IMR-90 (cell line): ENCODE results near the gene TRAPPC12. TPM values are rescaled to one million over a fixed set of nuclear protein-coding genes. Genes with fewer than 3 reads are reported as not detected.

Experiments
- ATAC-seq: fragments of 200-7000 bp; cut with Tn5 transposase; 2 replicates; pipeline ENCODE4 v1.9.1; 2020; ENCODE audit warnings: low read depth, mild to moderate bottlenecking, moderate library complexity
- BruUV-seq: library from RNA; stranded (reverse); fragments of 400-500 nt; replicated peaks from 2 replicates; lab custom pipeline; 2021; lab: Mats Ljungman, UMichigan
- CTCF ChIA-PET: fragments of 300-600 bp; formaldehyde crosslinking; extraction: SDS; loops from one replicate; lab custom pipeline; 2021; ENCODE audit warnings: antibody characterized with exemption; lab: Yijun Ruan, JAX
- POLR2A ChIA-PET: fragments of 300-600 bp; sonication (Branson Sonifier 250); formaldehyde crosslinking; loops from one replicate; lab custom pipeline; 2022; ENCODE audit warnings: antibody characterized with exemption; ENCODE audit not compliant: unreplicated experiment; lab: Charles Lee
- DNase-seq: peaks from one replicate; pipeline ENCODE4 v3.0.0; 2013
- H2AFZ ChIP-seq: replicated peaks from 2 replicates; pipeline ENCODE3; 2013; ENCODE audit warnings: low read length, mild to moderate bottlenecking; ENCODE audit not compliant: poor library complexity
- H2AK5ac ChIP-seq: 2 replicates; pipeline ENCODE4 v1.6.1; 2013; ENCODE audit warnings: low read depth, low read length, inconsistent platforms
- H2AK9ac ChIP-seq: replicated peaks from 2 replicates; pipeline ENCODE3; 2013; ENCODE audit warnings: mild to moderate bottlenecking, low read depth, low read length, moderate library complexity; ENCODE audit not compliant: poor library complexity
- H2BK120ac ChIP-seq: 2 replicates; pipeline ENCODE4 v1.6.1; 2013; ENCODE audit warnings: low read depth, low read length, inconsistent platforms
- H2BK15ac ChIP-seq: 3 replicates; pipeline ENCODE4 v1.6.1; 2013; ENCODE audit warnings: low read depth, low read length, inconsistent platforms
- H2BK20ac ChIP-seq: 2 replicates; pipeline ENCODE4 v1.6.1; 2013; ENCODE audit warnings: low read depth, mild to moderate bottlenecking, inconsistent platforms, low read length, moderate library complexity
- H2BK5ac ChIP-seq: 2 replicates; pipeline ENCODE4 v1.6.1; 2013; ENCODE audit warnings: mild to moderate bottlenecking, low read depth, low read length, inconsistent platforms; ENCODE audit not compliant: poor library complexity, severe bottlenecking
- H3K14ac ChIP-seq: replicated peaks from 2 replicates; pipeline ENCODE4 v1.6.1; 2013; ENCODE audit warnings: low read depth, low read length, inconsistent platforms
- H3K18ac ChIP-seq: 2 replicates; pipeline ENCODE4 v1.6.1; 2013; ENCODE audit warnings: low read depth, low read length, control low read depth
- H3K23ac ChIP-seq: 2 replicates; pipeline ENCODE4 v1.6.1; 2013; ENCODE audit warnings: low read depth, low read length, inconsistent platforms
- H3K27ac ChIP-seq: 2 replicates; pipeline ENCODE4 v1.5.1; 2013; ENCODE audit warnings: mild to moderate bottlenecking, control low read depth, low read length; ENCODE audit not compliant: insufficient read depth
- H3K27me3 ChIP-seq: 2 replicates; pipeline ENCODE4 v1.6.1; 2013; ENCODE audit warnings: low read length; ENCODE audit not compliant: control insufficient read depth, insufficient read depth
- H3K36me3 ChIP-seq: 2 replicates; pipeline ENCODE4 v1.6.1; 2013; ENCODE audit warnings: low read length, mixed read lengths; ENCODE audit not compliant: control insufficient read depth, insufficient read depth
- H3K4ac ChIP-seq: 2 replicates; pipeline ENCODE4 v1.6.1; 2013; ENCODE audit warnings: low read depth, low read length, inconsistent platforms
- H3K4me1 ChIP-seq: 2 replicates; pipeline ENCODE4 v1.6.1; 2013; ENCODE audit warnings: low read length, mixed read lengths; ENCODE audit not compliant: control insufficient read depth, insufficient read depth
- H3K4me2 ChIP-seq: 2 replicates; pipeline ENCODE4 v1.6.1; 2013; ENCODE audit warnings: low read depth, mild to moderate bottlenecking, control low read depth, low read length, moderate library complexity
- H3K4me3 ChIP-seq: 2 replicates; pipeline ENCODE4 v1.5.1; 2013; ENCODE audit warnings: low read depth, mild to moderate bottlenecking, control low read depth, low read length, moderate library complexity; ENCODE audit not compliant: insufficient read depth
- H3K56ac ChIP-seq: 2 replicates; pipeline ENCODE4 v1.6.1; 2013; ENCODE audit warnings: low read length, inconsistent platforms; ENCODE audit not compliant: insufficient read depth; ENCODE audit errors: extremely low read depth
- H3K79me1 ChIP-seq, 2 experiments: 2 replicates each; pipeline ENCODE4 v1.6.1; 2013; ENCODE audit warnings: low read length in 2 of 2, inconsistent platforms in 1 of 2, low read depth in 1 of 2
- H3K9ac ChIP-seq: 2 replicates; pipeline ENCODE4 v1.6.1; 2013; ENCODE audit warnings: low read depth, low read length, control low read depth
- H3K9me1 ChIP-seq: 2 replicates; pipeline ENCODE4 v1.6.1; 2013; ENCODE audit warnings: low read length, inconsistent platforms; ENCODE audit not compliant: insufficient read depth
- H3K9me3 ChIP-seq: 2 replicates; pipeline ENCODE4 v1.6.1; 2013; ENCODE audit warnings: low read length; ENCODE audit not compliant: control insufficient read depth, insufficient read depth
- H4K20me1 ChIP-seq: 2 replicates; pipeline ENCODE4 v1.6.1; 2013; ENCODE audit warnings: low read length, inconsistent platforms; ENCODE audit not compliant: insufficient read depth
- H4K5ac ChIP-seq: 2 replicates; pipeline ENCODE4 v1.6.1; 2013; ENCODE audit warnings: mild to moderate bottlenecking, low read depth, low read length, control low read depth
- H4K8ac ChIP-seq, 2 experiments: 2 replicates each; pipeline ENCODE4 v1.6.1; 2013; ENCODE audit warnings: low read depth in 2 of 2, low read length in 2 of 2, control low read depth in 1 of 2, inconsistent platforms in 1 of 2
- H4K91ac ChIP-seq: 2 replicates; pipeline ENCODE4 v1.6.1; 2013; ENCODE audit warnings: low read depth, low read length, inconsistent platforms; ENCODE audit not compliant: insufficient read depth
- MAZ ChIP-seq: IDR thresholded peaks from 2 replicates; pipeline ENCODE4 v1.6.1; 2012; ENCODE audit warnings: low read depth, mild to moderate bottlenecking, low read length, improper control_type of control experiment, moderate library complexity, borderline replicate concordance
- WGBS, 2 experiments: methylation state at CpG; one replicate each; pipeline versions ENCODE4 v1.1.5 to v1.1.7; 2013; ENCODE audit warnings: missing lambda C conversion rate in 2 of 2; ENCODE audit not compliant: insufficient read length in 1 of 2; ENCODE audit errors: extremely low coverage in 2 of 2; 5-methylcytosine and 5-hydroxymethylcytosine counted together
- dilution Hi-C: fragments of 300-500 bp; cut with HindIII; formaldehyde crosslinking; loops from one replicate; pipeline ENCODE4 v1.14.3; 2018; ENCODE audit warnings: low sequenced_read_pairs; ENCODE audit not compliant: unreplicated experiment
- in situ Hi-C: fragments of 300-500 bp; cut with MboI; formaldehyde crosslinking; loops from 3 replicates; pipeline ENCODE4 v1.14.3; 2019; ENCODE audit warnings: low sequenced_read_pairs, inconsistent platforms, mixed read lengths
- intact Hi-C: fragments of 100-400 bp; cut with micrococcal nuclease; formaldehyde crosslinking; loops from 2 replicates; pipeline ENCODE4 v1.10.0; 2022
- polyA plus RNA-seq, 3 experiments: library from polyadenylated mRNA; depleted of rRNA; stranded (reverse); fragments of >200 nt; gene quantifications; 2 replicates each; pipeline ENCODE4 v1.2.3, GENCODE V29; 2012; ENCODE audit warnings: low replicate concordance in 1 of 3
- total RNA-seq: library from RNA; depleted of rRNA; stranded (reverse); fragments of >200 nt; gene quantifications from 2 replicates; pipeline ENCODE4 v1.2.3, GENCODE V29; 2012
- TF ChIP-seq, protein P1 (sequence below): conservative IDR thresholded peaks from 2 replicates; pipeline ENCODE4 v1.5.1; 2012; ENCODE audit warnings: mild to moderate bottlenecking, low read depth, low read length, improper control_type of control experiment

Gene TRAPPC12
- total and polyA plus RNA-seq, 2 of the 4 experiments (the other 2 are of a cell fraction): 25.8 to 69.9 TPM

DNA sequence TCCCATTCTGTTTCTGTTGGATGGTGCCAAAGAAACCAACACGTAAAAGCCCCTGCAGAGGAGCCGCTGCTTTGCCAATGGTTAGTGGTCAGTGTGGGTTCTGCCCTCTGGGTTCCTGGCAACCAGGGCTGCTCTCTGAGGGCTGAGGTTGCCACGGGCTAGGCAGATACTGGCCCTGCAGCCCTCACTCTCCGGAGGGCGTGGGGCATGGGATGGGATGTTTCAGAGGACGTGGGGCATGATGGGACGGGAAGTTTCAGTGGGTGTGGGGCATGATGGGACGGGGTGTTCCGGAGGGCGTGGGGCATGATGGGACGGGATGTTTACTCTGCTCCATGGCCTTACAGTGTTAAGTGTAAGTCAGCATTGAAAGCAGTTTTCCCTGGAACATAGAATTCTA is 105.7 kb downstream of the TRAPPC12 start:
- no peak overlapping the region for H3K9ac ChIP-seq
- H3K27ac ChIP-seq: no peak overlapping the region
- no peaks in the 10 kb centered on the region for H4K20me1 ChIP-seq
- TF ChIP-seq, protein P1, sequence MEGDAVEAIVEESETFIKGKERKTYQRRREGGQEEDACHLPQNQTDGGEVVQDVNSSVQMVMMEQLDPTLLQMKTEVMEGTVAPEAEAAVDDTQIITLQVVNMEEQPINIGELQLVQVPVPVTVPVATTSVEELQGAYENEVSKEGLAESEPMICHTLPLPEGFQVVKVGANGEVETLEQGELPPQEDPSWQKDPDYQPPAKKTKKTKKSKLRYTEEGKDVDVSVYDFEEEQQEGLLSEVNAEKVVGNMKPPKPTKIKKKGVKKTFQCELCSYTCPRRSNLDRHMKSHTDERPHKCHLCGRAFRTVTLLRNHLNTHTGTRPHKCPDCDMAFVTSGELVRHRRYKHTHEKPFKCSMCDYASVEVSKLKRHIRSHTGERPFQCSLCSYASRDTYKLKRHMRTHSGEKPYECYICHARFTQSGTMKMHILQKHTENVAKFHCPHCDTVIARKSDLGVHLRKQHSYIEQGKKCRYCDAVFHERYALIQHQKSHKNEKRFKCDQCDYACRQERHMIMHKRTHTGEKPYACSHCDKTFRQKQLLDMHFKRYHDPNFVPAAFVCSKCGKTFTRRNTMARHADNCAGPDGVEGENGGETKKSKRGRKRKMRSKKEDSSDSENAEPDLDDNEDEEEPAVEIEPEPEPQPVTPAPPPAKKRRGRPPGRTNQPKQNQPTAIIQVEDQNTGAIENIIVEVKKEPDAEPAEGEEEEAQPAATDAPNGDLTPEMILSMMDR: no peak
- no peak for TF ChIP-seq MAZ
- H4K91ac ChIP-seq: no peak overlapping the region
- H4K5ac ChIP-seq: no peak overlapping the region
- H2AK5ac ChIP-seq: no peak overlapping the region
- H4K8ac ChIP-seq: no peak overlapping the region
- H2AFZ ChIP-seq: peak overlapping the region; percentile 58
- no peak overlapping the region for H2AK9ac ChIP-seq
- dilution Hi-C loops: no loop called here
- no peak overlapping the region for H2BK5ac ChIP-seq
- H3K9me1 ChIP-seq: no peaks in the 10 kb centered on the region
- H3K4me1 ChIP-seq: no peaks in the 10 kb centered on the region; the same call in 1 of the 2 replicates
- POLR2A ChIA-PET: no interaction called here
- no peak overlapping the region for H3K18ac ChIP-seq
- no peak overlapping the region for H3K4me2 ChIP-seq
- WGBS, 2 experiments: 93% methylated on average over 6 of the region's 11 CpGs; no CpG with 5 or more reads in 1 of the 2 experiments
- no peak overlapping the region for H2BK20ac ChIP-seq
- no peak overlapping the region for H2BK15ac ChIP-seq
- no peak overlapping the region for H2BK120ac ChIP-seq
- H3K79me1 ChIP-seq: no peaks in the 10 kb centered on the region
- ATAC-seq (no peak), DNase-seq (no peak)
- no TSS peak for BruUV-seq
- H3K14ac ChIP-seq: no peak overlapping the region
- H3K4me3 ChIP-seq: no peak overlapping the region
- peaks cover 13% of the 10 kb centered on the region; the same call in 1 of the 2 replicates for H3K36me3 ChIP-seq
- H3K4ac ChIP-seq: no peak overlapping the region
- H3K23ac ChIP-seq: no peak overlapping the region
- CTCF ChIA-PET: no interaction called here
- intact Hi-C loops: no loop called here
- no peaks in the 10 kb centered on the region for H3K27me3 ChIP-seq
- in situ Hi-C loops: no loop called here
- no peak overlapping the region for H3K56ac ChIP-seq
- H3K9me3 ChIP-seq: no peaks in the 10 kb centered on the region
